H1 (cell line): ENCODE data around the gene SLN. TPM values are rescaled to one million over a fixed set of nuclear protein-coding genes. Genes with fewer than 3 reads are reported as not detected.

Source experiments
- CREB1 ChIP-seq: IDR thresholded peaks from 2 replicates; pipeline ENCODE4 v1.6.1; 2012; ENCODE audit warnings: inconsistent platforms
- MAFK ChIP-seq: IDR thresholded peaks from 2 replicates; pipeline ENCODE4 v1.6.1; 2012; ENCODE audit warnings: low read depth, mild to moderate bottlenecking, improper control_type of control experiment, low read length
- POU5F1 ChIP-seq: IDR thresholded peaks from 2 replicates; pipeline ENCODE4 v1.6.1; 2011; ENCODE audit warnings: low read depth, mild to moderate bottlenecking, low read length, moderate library complexity
- polyA plus RNA-seq, 7 experiments: library from polyadenylated mRNA; depleted of rRNA in 3 of 7; stranded (reverse) in 5 of 7; unstranded in 2 of 7; fragments of >200 nt in 5 of 7; fragments of 200-250 nt in 2 of 7; gene quantifications; 1 replicate in 5 of 7; 2 replicates in 1 of 7; 4 replicates in 1 of 7; pipeline versions ENCODE4 v1.2.1 to v1.2.3, GENCODE V29; 2011 to 2013; ENCODE audit warnings: missing spikeins in 2 of 7, mixed read lengths in 2 of 7
- total RNA-seq: library from RNA; stranded (reverse); fragmentation: NEBNext Ultra II Directional; extraction: Animal tissue kit (Norgen Biotek cat#: 25700); gene quantifications from 2 replicates; pipeline ENCODE4 v1.2.1, GENCODE V29; 2021

SLN gene
- total and polyA plus RNA-seq, 2 of the 8 experiments (the other 6 are each of a cell fraction or from before 2014, with no cell fraction given): not detected

DNA sequence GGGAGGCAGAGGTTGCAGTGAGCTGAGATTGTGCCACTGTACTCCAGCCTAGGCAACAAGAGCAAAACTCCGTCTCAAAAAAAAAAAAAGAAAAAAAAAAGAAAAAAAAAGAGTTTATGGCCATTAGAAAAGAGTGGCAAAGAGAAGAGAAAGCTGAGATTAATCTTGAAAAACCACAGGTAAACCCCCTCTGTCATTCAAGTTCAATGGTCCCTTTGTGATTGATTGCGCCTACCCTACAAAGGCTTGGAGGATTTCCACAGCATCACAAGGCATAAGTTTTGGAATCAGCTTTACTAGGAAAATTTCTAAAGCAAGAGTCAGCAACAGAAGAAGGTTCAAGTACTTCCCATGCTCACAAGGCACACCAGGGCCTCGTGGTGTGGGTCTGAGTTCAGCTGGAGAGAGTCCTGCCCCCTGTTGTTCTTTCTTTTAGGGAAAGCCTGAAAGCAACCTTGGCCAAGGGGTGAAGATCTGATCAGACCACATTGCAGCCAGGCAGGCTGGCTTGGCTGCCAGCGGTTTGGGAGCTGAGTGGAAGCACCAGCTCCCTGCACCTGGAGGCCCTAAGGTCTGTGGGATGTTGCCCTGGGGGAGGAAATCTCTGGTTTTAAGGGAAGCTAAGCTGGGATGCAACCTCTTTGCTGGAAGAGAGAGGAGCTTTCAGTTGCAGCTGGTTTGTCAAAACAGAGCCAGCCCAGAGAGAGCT, 41.8 kb downstream of the SLN start (continued):
- no peak for TF ChIP-seq MAFK
- no peak for TF ChIP-seq CREB1
- TF ChIP-seq POU5F1: no peak
